ENCODE data around the gene FLRT2. TPM values are rescaled to one million over a fixed set of nuclear protein-coding genes. Genes with fewer than 3 reads are reported as not detected.

Gene FLRT2
- total RNA-seq, 1 experiment from 2014 or later: 4.5 TPM

DNA sequence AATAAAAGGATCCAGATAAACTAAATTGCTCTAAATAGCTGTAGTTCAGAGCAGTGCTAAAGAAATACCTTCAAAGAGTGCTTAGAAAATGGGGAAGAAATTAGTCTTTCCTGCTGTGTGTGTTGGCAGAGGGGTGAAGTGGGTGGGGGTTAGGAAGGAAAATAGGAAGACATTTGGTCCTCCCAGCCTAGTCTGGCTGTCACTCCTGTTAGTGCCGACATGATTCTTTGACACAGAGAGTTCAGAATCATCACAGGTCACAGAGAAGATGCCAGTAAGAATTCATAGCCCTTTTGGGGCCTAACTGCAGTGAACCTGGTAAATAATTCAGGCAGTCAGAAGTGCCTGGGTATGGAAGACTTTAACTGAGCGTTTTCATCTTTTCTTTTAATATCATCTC is 74.8 kb downstream of the FLRT2 start:
- ChIA-PET CTCF (no interaction called here), POLR2A (no interaction called here)
- Histone ChIP-seq H3K27me3 (ENCODE audit: control insufficient read depth, insufficient read depth, low read length) (no peaks in the 10 kb centered on the region), H3K4me3 (ENCODE audit: low read depth in 2 of 2, low read length in 2 of 2) (no peak overlapping the region), H3K4me1 (ENCODE audit: control insufficient read depth, insufficient read depth, low read length) (no peaks in the 10 kb centered on the region), H3K9me3 (ENCODE audit: control insufficient read depth, insufficient read depth, low read depth, low read length) (no peaks in the 10 kb centered on the region), H3K36me3 (ENCODE audit: control insufficient read depth, insufficient read depth, low read length) (no peaks in the 10 kb centered on the region), H3K27ac (ENCODE audit: low read length) (no peak overlapping the region)
- BruUV-seq (replicated peaks): no TSS peak
- in situ Hi-C loops (cut with HindIII; ENCODE audit: low pct_unique_long_range_greater_than_20kb, low sequenced_read_pairs): no loop called here
- DNase-seq (ENCODE audit: low read depth, low spot score) (no peak), ATAC-seq (no peak)
- intact Hi-C loops (cut with micrococcal nuclease; ENCODE audit: unreplicated experiment): no loop called here
- TF ChIP-seq, protein P1, sequence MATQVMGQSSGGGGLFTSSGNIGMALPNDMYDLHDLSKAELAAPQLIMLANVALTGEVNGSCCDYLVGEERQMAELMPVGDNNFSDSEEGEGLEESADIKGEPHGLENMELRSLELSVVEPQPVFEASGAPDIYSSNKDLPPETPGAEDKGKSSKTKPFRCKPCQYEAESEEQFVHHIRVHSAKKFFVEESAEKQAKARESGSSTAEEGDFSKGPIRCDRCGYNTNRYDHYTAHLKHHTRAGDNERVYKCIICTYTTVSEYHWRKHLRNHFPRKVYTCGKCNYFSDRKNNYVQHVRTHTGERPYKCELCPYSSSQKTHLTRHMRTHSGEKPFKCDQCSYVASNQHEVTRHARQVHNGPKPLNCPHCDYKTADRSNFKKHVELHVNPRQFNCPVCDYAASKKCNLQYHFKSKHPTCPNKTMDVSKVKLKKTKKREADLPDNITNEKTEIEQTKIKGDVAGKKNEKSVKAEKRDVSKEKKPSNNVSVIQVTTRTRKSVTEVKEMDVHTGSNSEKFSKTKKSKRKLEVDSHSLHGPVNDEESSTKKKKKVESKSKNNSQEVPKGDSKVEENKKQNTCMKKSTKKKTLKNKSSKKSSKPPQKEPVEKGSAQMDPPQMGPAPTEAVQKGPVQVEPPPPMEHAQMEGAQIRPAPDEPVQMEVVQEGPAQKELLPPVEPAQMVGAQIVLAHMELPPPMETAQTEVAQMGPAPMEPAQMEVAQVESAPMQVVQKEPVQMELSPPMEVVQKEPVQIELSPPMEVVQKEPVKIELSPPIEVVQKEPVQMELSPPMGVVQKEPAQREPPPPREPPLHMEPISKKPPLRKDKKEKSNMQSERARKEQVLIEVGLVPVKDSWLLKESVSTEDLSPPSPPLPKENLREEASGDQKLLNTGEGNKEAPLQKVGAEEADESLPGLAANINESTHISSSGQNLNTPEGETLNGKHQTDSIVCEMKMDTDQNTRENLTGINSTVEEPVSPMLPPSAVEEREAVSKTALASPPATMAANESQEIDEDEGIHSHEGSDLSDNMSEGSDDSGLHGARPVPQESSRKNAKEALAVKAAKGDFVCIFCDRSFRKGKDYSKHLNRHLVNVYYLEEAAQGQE (IDR thresholded peaks at IDR 0.05; ENCODE audit: insufficient read depth in 1 of 2, low read depth in 2 of 2, low read length in 1 of 2): no peak
- TF ChIP-seq POLR2AphosphoS5 (IDR thresholded peaks at IDR 0.05; ENCODE audit: low read depth, low read length) (no peak), SIN3A (IDR thresholded peaks at IDR 0.05; ENCODE audit: borderline replicate concordance, insufficient read depth, low read depth, low read length) (no peak), TCF7L2 (IDR thresholded peaks at IDR 0.05; ENCODE audit: low read depth, low read length) (no peak)
- TF ChIP-seq, protein P2, sequence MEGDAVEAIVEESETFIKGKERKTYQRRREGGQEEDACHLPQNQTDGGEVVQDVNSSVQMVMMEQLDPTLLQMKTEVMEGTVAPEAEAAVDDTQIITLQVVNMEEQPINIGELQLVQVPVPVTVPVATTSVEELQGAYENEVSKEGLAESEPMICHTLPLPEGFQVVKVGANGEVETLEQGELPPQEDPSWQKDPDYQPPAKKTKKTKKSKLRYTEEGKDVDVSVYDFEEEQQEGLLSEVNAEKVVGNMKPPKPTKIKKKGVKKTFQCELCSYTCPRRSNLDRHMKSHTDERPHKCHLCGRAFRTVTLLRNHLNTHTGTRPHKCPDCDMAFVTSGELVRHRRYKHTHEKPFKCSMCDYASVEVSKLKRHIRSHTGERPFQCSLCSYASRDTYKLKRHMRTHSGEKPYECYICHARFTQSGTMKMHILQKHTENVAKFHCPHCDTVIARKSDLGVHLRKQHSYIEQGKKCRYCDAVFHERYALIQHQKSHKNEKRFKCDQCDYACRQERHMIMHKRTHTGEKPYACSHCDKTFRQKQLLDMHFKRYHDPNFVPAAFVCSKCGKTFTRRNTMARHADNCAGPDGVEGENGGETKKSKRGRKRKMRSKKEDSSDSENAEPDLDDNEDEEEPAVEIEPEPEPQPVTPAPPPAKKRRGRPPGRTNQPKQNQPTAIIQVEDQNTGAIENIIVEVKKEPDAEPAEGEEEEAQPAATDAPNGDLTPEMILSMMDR (IDR thresholded peaks at IDR 0.05): no peak

DNA sequence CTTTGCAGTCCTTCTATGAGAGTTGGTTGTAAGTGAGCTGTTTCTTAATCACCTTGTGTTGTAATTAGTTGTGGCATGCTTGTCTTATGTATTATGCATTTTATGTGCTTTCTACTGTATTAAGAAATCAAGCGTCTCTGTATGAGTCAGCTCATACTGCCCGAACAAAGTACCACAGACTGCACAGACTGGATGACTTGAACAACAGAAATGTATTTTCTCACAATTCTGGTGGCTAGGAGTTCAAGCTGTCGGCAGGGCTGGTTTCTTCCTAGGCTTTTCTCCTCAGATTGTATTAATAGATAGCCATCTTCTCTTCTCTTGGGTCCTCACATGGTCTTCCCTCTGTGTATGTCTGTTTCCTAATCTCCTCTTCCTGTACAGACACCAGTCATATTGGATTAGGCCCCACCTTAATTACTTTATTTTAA is 77.7 kb downstream of the FLRT2 start:
- ATAC-seq (no peak), DNase-seq (ENCODE audit: low read depth, low spot score) (peak; percentile 60)
- CTCF ChIA-PET: no interaction called here
- intact Hi-C loops (cut with micrococcal nuclease; ENCODE audit: unreplicated experiment): no loop called here
- no peak overlapping the region for H3K27ac ChIP-seq (ENCODE audit: low read length)
- POLR2A ChIA-PET: no interaction called here
- H3K4me1 ChIP-seq (ENCODE audit: control insufficient read depth, insufficient read depth, low read length): no peaks in the 10 kb centered on the region
- TF ChIP-seq, protein P1 (IDR thresholded peaks at IDR 0.05; ENCODE audit: insufficient read depth in 1 of 2, low read depth in 2 of 2, low read length in 1 of 2): no peak
- H3K4me3 ChIP-seq (ENCODE audit: low read depth in 2 of 2, low read length in 2 of 2): no peak overlapping the region
- in situ Hi-C loops (cut with HindIII; ENCODE audit: low pct_unique_long_range_greater_than_20kb, low sequenced_read_pairs): no loop called here
- H3K27me3 ChIP-seq (ENCODE audit: control insufficient read depth, insufficient read depth, low read length): no peaks in the 10 kb centered on the region
- BruUV-seq (replicated peaks): no TSS peak
- H3K9me3 ChIP-seq (ENCODE audit: control insufficient read depth, insufficient read depth, low read depth, low read length): no peaks in the 10 kb centered on the region
- no peaks in the 10 kb centered on the region for H3K36me3 ChIP-seq (ENCODE audit: control insufficient read depth, insufficient read depth, low read length)
